Stimulated activated effector memory CD8-positive, alpha-beta T cell treated with anti-CD3 and anti-CD28 coated beads, Interleukin-12 subunit alpha, Interleukin-12 subunit beta, amount 100 ng/mL, for 72 hours (primary cell): ENCODE measurements around the gene SNX33.
"Not testable (repeated sequence)": the region's sequence is repeated elsewhere in the genome, so short reads cannot be mapped to it uniquely, and the experiment has no call there.

Experiments
- ATAC-seq: fragments of 150-1000 bp; cut with Tn5 transposase; 2 replicates; pipeline ENCODE4 v1.10.0; 2021
- DNase-seq, 2 donors: peaks; one replicate each; pipeline ENCODE4 v3.0.0; 2021 to 2022; ENCODE audit warnings: low spot score in 2 of 2
- H3K27ac Mint-ChIP-seq: one replicate; pipeline ENCODE4 v1.8.0; 2022; ENCODE audit warnings: mild to moderate bottlenecking, mixed read lengths
- H3K36me3 Mint-ChIP-seq: one replicate; pipeline ENCODE4 v1.8.0; 2022; ENCODE audit warnings: mild to moderate bottlenecking, mixed read lengths
- H3K4me1 Mint-ChIP-seq: one replicate; pipeline ENCODE4 v1.8.0; 2022; ENCODE audit warnings: mixed read lengths
- H3K4me3 Mint-ChIP-seq: one replicate; pipeline ENCODE4 v1.8.0; 2022; ENCODE audit warnings: mild to moderate bottlenecking, mixed read lengths
- H3K9me3 Mint-ChIP-seq: one replicate; pipeline ENCODE4 v1.8.0; 2022; ENCODE audit warnings: mixed read lengths

The SNX33 gene

DNA sequence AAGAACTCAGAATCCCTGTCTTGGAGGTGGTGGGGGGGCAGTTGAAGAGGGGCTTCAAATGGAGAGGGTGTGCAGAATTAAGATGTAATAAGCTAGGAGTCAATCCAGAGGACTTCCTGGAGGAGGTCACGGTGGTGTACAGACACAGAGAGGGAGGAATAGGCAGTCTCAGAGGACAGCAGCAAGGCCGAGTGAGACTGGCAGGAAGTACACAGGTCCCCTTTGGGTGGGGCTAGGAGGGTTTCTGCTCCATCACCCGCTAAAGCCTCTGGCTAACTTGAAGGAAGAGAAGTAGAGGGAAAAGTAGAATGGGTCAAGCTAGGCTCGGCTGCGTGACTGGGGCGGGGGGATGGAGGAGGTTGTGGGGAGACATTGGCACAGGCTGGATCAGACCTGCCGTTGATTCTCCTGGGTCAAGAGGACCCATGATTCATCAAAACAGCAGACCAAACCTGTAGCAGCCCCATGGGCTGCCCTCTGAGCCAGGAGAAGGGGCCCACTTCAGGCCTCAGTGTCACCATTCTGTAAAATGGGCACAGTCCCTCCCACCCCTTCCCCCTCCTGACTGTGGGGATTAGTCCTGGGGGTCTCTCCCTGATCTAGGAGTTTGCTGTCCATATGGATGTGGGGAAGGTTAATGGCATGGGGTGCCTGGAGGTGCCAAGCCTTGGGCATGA, 48.1 kb downstream of the SNX33 start:
- DNase-seq (no peak), ATAC-seq (no peak)
- no peaks in the 10 kb centered on the region for H3K9me3 Mint-ChIP-seq
- no peak overlapping the region for H3K4me3 Mint-ChIP-seq
- peak overlapping the region; percentile 58 for H3K27ac Mint-ChIP-seq
- H3K4me1 Mint-ChIP-seq, result peaks cover 29% of the 10 kb centered on the region
- H3K36me3 Mint-ChIP-seq, result peaks cover 9% of the 10 kb centered on the region

DNA sequence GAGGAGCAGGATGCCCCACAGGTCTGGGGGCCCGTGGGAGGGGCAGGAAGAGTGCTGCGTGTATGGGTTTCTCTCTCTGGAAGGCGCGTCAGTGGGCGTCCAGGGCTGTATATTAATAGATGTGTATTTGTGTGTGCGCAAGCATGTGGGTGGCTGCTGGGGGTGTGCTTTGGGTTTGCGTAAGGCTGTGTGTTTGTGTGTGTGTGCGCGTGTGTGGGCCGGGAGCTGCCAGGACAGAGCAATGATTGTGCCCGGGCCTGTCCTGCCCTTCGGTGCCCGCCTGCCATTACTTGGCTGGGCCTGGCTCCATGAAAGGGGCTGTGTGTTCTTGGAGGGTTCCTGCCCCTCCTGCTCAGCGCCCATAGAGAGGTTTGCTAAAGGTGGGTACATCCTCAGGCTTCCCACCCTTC, 48.6 kb downstream of the SNX33 start:
- no peak overlapping the region for H3K4me3 Mint-ChIP-seq
- no peak for ATAC-seq
- no peak for DNase-seq
- H3K27ac Mint-ChIP-seq, result no peak overlapping the region
- H3K9me3 Mint-ChIP-seq, result no peaks in the 10 kb centered on the region
- peaks cover 9% of the 10 kb centered on the region for H3K36me3 Mint-ChIP-seq
- peaks cover 29% of the 10 kb centered on the region for H3K4me1 Mint-ChIP-seq

DNA sequence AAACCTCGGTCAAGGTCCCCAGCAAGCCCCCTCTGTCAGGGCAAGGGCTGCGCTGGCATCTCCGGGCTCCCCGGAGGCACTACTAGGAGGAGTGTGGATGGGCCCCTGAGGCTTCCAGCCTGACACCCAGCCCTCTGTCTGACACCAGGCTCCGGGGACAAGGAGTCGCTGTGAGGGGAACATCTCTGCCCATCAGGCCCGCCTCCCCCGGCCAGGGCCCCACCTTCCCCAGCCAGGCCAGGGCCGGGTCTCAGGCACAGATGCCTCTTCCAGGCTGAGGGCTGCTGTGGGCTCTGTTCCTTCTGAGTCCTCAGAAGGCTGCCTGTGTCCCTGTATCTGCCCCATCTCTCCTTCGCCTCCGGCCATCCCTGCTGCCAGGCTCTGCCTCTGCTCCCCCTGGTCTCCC, 49.1 kb downstream of the SNX33 start:
- DNase-seq, result no peak
- Mint-ChIP-seq H3K4me1 (peaks cover 31% of the 10 kb centered on the region), H3K4me3 (no peak overlapping the region), H3K27ac (peak overlapping the region; percentile 40), H3K9me3 (no peaks in the 10 kb centered on the region), H3K36me3 (peaks cover 9% of the 10 kb centered on the region)
- ATAC-seq, result no peak

DNA sequence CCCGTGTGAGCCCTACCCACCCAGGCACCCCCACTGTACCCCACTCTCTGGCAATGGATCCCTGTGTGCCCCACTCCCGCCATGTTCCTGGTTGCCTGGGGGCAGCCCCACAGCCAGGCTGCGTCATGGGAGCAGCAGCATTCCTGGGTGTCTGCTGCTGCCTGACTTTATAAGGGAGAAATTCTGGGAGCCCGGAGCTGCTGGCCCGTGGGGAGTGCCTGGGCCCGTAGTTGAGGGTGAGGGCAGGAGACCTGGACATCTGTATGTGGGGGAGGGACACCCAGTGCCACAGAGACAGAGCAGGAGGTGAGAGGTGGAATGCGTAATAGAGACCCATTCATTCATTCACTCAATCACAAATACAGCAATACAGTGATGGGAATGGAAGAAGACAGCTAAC, 49.8 kb downstream of the SNX33 start:
- peaks cover 9% of the 10 kb centered on the region for H3K36me3 Mint-ChIP-seq
- H3K4me3 Mint-ChIP-seq, result no peak overlapping the region
- no peak for ATAC-seq
- peaks cover 35% of the 10 kb centered on the region for H3K4me1 Mint-ChIP-seq
- no peak for DNase-seq
- H3K9me3 Mint-ChIP-seq, result no peaks in the 10 kb centered on the region
- H3K27ac Mint-ChIP-seq, result peak overlapping the region; percentile 40

DNA sequence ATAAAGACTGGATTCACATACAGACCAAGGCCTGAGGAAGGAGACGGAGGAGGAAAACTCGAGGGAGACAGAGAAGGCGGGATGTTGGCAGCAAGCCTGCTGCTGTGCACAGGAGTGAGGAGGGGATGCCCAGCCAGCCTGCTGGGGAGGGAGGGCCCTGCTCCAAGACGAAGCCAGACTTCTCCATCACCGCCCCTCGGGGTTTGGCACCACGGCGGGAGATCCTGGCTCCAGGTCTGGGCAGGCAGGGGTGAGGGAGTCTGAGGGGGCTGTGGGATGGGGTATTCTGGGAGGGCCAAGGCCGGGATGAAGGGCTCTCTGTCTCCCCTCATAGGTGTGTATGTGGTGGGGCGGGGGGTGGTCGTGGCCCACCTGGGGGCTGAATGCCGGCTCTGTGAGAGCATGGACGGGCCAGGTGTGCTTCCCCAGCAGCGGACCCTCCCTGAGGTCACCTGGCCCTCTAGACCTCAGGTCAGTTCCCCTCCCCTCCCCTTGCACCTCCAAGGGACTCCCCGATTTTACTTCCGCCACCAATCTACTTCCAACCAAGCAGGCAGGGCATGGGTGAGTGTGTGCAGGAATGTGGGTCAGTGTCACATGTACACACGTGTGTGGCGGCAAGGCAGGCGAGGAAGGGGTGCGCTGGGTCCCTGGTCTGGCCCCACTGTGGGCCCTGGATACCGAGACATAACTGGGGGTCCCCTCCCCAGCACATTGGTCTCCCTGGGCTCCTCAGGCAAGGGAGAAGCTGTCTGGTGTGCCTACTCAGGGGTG, 50.4 kb downstream of the SNX33 start:
- not testable (repeated sequence) for H3K4me3 Mint-ChIP-seq, H3K27ac Mint-ChIP-seq, ATAC-seq, H3K9me3 Mint-ChIP-seq, H3K36me3 Mint-ChIP-seq, DNase-seq
- H3K4me1 Mint-ChIP-seq, result peaks cover 35% of the 10 kb centered on the region

DNA sequence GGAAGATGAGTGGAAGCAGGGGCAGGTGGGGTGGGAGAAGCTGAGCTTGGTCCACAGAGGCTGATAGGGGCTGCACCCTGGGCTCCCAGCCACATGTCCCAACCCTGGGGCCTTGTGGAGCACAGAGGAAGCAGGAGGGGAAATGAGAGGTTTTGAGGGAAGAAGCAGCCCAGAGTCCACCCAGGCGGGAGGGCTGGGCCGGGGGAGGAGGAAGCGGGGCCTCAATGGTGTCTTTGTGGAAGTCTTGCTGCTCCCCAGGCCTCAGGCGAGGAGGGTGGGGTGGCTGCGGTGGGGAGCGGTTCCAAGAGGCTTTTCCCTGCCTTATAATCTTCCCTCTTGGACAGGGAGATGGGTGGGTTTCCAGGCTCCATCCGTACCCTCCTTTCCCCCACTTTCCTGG, 51.8 kb downstream of the SNX33 start:
- not testable (repeated sequence) for H3K4me3 Mint-ChIP-seq, H3K36me3 Mint-ChIP-seq, H3K9me3 Mint-ChIP-seq, ATAC-seq, DNase-seq
- peak overlapping the region; percentile 58 for H3K27ac Mint-ChIP-seq
- peaks cover 35% of the 10 kb centered on the region for H3K4me1 Mint-ChIP-seq

DNA sequence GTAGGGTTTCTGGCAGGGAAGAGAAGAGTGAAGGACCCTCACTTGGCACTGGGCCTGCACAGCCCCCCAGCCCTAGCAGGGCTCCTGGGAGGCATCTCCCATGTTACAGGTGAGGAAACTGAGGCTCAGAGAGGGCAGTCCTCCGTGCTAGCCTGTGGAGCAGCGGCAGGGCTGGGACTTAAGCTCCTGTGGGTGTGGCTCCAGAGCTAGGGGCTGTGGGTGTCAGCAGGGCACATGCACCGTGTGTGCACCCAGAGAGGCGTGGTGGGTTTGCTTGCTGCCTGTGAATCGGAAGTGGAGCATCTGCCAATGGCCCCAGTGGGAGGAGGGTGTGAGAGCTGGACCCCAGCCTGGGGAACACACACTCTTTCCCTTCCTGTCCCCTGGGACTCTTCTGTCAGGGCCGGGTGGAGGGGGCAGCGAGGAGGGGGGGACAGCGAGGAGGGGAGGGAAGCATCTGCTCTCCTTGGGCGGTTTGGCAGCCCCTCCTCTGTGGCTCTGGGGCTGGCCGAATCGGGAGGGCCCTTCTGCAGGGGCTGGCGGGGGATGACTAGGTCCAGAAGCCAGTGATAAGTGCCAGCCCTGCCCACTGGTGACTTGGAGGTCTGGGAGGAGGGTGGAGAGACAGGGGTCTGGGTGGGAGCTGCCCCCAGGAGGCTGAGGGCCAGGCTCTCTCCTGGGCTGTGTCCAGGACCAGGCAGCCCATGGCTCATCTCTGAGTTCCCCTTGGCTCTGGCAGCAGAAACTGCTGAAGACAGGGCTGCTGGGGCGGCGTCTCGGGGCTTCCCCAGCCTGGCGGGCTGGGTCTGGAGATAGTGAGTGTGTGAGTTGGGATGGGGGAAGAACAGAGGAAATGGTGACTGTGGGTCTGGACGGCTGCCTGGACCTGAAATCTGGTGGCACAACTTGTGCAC, 52.5 kb downstream of the SNX33 start:
- H3K36me3 Mint-ChIP-seq, H3K4me3 Mint-ChIP-seq, DNase-seq, H3K9me3 Mint-ChIP-seq: not testable (repeated sequence)
- peak overlapping the region; percentile 58 for H3K27ac Mint-ChIP-seq
- H3K4me1 Mint-ChIP-seq, result peaks cover 28% of the 10 kb centered on the region
- peak; percentile 39 for ATAC-seq

DNA sequence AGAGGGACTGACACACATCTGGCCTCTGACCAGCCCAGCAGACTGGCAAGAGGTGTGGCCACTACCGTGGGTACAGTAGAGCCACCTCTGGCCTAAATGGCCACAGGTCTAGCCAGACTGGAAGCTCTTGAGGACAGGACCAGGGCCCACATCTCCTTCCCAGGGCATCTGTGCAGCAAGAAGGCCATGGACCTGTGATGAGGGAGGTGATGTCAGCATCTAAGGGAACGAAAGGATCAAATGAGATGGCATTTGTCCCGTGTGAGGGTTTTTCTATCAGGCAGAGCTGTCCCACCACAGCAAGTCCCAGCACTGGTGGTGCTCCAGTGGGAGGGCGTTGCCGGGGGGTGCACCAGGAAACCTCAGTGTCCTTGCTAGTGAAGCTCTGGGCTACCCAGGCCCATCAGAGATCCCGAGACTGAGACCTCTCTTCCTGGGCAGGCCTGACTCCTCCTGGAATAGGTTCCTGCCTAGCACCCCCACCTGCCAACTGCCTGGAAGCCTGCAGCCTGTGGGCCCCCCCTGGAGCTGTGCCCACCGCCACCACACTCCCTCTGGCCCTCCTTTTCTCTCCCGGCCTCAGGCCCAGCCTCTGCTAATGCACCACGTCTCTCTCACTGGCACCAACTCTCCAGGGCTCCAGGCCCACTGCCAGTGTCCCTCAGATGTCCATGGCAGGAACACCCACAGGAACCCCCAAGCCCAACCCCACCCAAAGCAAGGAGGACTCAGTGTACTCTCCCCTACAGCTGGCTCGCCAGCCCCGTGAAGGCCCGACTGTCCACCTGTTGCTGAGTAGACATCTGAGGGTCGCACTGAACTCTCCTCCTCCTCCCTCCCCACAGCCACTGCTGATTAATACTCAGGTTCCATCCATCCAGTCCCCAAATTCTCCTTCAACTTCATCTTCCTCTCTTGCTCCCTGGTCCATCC, 53.6 kb downstream of the SNX33 start:
- not testable (repeated sequence) for DNase-seq, H3K9me3 Mint-ChIP-seq, ATAC-seq, H3K4me3 Mint-ChIP-seq, H3K36me3 Mint-ChIP-seq
- H3K27ac Mint-ChIP-seq, result peak overlapping the region; percentile 72
- H3K4me1 Mint-ChIP-seq, result peaks cover 17% of the 10 kb centered on the region

DNA sequence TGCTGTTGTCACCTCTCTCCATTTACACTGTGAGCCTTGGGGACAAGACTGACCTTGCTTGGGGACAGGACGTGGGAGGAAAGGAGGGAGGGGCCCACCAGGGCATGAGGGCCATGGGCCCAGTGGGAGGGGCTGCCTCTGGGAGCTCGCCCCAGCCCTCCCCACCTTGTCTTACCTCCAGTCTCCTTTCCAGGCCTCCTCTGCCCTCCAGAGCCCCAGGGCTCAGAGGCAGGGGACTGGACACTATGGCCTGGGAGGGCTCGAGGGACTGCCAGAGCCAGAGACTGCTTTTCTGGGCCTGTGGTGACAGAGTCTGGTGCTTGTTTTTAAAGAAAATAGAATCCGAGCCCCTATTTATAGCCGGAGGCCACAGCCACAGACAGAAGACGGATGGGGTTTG, 54.7 kb downstream of the SNX33 start:
- Mint-ChIP-seq H3K4me3 (no peak overlapping the region), H3K9me3 (no peaks in the 10 kb centered on the region), H3K27ac (no peak overlapping the region), H3K36me3 (no peaks in the 10 kb centered on the region), H3K4me1 (peaks cover 16% of the 10 kb centered on the region)
- ATAC-seq (no peak), DNase-seq (no peak)

DNA sequence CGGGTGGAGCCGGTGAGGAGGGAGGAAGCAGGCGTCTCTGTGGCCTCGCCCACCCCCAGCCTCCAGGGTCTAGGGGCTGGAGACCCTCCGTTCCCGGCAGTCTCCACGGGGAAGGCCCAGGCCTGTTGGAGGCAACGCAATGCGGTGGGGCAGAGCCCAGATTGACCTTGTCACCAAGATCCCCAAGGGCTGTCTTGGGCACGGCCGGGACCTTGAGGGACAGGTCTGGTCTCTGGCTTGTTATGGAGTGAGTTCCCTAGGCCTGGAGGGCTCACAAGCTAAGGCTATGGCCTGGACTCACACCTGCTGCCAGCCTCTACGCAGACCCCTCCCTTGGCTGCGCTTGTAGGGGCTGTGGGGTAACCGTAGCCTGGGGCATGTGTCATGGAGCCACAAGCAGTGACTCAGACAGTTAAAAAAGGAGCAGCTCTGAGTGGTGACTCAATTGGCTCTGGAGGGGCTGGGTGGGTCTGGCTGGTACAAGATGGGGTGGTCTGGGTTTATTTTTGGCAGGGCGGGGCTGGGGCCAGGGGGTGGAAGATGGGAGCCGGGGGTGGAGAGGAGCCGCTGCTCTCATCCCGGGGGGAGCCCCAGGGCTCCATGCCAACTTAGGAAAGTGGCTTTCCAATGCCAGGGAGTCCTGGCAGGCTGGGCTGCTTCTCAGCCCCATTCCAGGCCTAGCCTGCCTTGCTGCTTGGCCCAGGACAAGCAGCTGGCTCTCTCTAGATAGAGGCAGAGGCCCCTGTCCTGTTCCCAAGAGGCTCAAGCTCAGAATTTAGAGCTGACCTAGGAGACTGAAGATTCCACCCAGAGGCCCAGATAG, 55.9 kb downstream of the SNX33 start:
- H3K36me3 Mint-ChIP-seq, DNase-seq, H3K27ac Mint-ChIP-seq, H3K4me3 Mint-ChIP-seq, H3K9me3 Mint-ChIP-seq: not testable (repeated sequence)
- ATAC-seq, result peak; percentile 62
- H3K4me1 Mint-ChIP-seq, result peaks cover 16% of the 10 kb centered on the region

DNA sequence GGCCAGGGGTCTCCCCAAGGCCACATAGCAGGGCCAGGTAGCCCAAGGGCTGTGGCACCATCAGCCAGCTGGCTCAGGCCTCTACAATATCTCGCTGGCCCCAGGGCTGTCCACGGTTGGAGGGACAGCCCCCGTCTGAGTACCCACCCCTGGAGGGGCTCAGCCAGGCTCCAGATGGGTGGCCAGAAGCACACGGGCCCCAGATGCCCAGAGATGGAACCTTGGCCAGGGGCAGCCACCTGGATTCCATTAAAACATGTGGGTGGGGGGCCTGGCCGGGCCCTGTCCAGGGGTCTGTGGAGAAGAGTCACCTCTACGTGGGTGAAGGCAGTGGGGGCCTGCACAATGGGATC, 56.5 kb downstream of the SNX33 start:
- Mint-ChIP-seq H3K4me1 (peaks cover 11% of the 10 kb centered on the region), H3K4me3 (no peak overlapping the region)
- no peak for ATAC-seq

DNA sequence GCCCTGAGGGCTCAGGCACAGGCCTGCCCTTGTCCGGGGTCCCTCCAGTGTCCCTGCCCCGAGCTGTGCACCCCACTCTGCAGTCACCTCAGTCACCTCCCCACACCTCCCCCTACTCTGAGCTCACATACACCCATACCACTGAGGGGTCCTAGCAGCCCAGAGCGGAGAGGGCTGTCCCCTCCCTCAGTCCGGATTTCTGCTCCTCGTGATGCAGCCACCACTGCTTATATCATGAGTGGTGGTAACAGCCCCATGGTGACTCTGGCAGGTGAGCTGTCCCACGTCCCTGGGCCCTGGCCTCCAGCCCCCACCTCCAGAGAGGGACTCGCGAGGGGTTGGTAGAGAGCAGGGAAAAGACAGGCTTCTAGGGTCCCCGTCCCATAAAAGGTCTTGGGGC, 56.9 kb downstream of the SNX33 start:
- Mint-ChIP-seq H3K9me3 (no peaks in the 10 kb centered on the region), H3K4me1 (peaks cover 8% of the 10 kb centered on the region), H3K27ac (peak overlapping the region; percentile 83), H3K36me3 (no peaks in the 10 kb centered on the region), H3K4me3 (no peak overlapping the region)
- ATAC-seq, result no peak
- DNase-seq, result no peak

More for the DNA sequence above, 56.5 kb downstream of the SNX33 start:
- DNase-seq, result no peak
- H3K36me3 Mint-ChIP-seq, result no peaks in the 10 kb centered on the region
- H3K9me3 Mint-ChIP-seq, result no peaks in the 10 kb centered on the region
- H3K27ac Mint-ChIP-seq, result no peak overlapping the region

DNA sequence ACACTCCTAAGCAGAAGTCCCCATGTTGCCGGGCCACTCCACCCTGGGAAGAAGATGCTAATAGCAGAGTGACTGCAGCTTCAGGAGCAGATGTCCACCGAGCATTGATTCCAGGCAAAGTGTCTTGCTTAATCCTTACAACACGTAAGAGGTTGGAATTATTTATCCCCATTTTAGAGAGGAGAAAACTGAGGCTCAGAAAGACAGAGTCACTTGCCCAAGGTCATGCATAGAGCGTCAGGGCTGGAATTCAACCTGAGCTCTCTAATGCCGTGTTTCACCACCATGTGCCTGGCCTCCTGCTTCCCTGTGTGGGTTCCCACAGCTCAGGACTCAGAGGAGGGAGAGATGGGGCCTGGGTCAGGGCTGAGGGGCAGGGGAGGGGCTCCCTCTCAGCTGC, 57.7 kb downstream of the SNX33 start:
- peak overlapping the region; percentile 83 for H3K27ac Mint-ChIP-seq
- H3K4me3 Mint-ChIP-seq, H3K36me3 Mint-ChIP-seq, ATAC-seq, H3K9me3 Mint-ChIP-seq, H3K4me1 Mint-ChIP-seq, DNase-seq: not testable (repeated sequence)
